GM12872 (cell line): ENCODE measurements around the gene TBC1D22A.

Experiments
- CTCF ChIP-seq: IDR thresholded peaks from 3 replicates; pipeline ENCODE4 v1.5.1; 2011; ENCODE audit warnings: low read depth, mild to moderate bottlenecking, low read length, moderate library complexity; ENCODE audit not compliant: insufficient read depth

The TBC1D22A gene

GRCh38 chr22:46905415-46905814 is 143.0 kb downstream of the TBC1D22A start:
- TF ChIP-seq CTCF, result no peak

- TF ChIP-seq CTCF, result no peak
Measured at GRCh38 chr22:46905834-46906233, 143.4 kb downstream of the TBC1D22A start.

GRCh38 chr22:46906326-46907045 is 144.0 kb downstream of the TBC1D22A start:
- TF ChIP-seq CTCF, result no peak

GRCh38 chr22:46907241-46908215 is 145.1 kb downstream of the TBC1D22A start:
- no peak for TF ChIP-seq CTCF

GRCh38 chr22:46908641-46909107 is 146.2 kb downstream of the TBC1D22A start:
- TF ChIP-seq CTCF, result no peak

GRCh38 chr22:46909237-46910030 is 147.0 kb downstream of the TBC1D22A start:
- no peak for TF ChIP-seq CTCF
